Adrenal gland (tissue), 12 donors: ENCODE measurements around the gene DNAAF1. TPM values are rescaled to one million over a fixed set of nuclear protein-coding genes. Genes with fewer than 3 reads are reported as not detected.

Experiments used
- DNase-seq, 7 donors: peaks; one replicate each; pipeline ENCODE4 v3.0.0-alpha.2; 2019 to 2020
- H3K27ac ChIP-seq, 5 donors: fragments of 200-600 bp; sonication (generic) in 4 of 5; 1 replicate in 3 of 5; 2 replicates in 2 of 5; pipeline versions ENCODE4 v1.5.1 to v1.8.0; 2016 to 2020; ENCODE audit warnings: mild to moderate bottlenecking in 1 of 5
- H3K27me3 ChIP-seq: fragments of 200-600 bp; 2 replicates; pipeline ENCODE4 v1.8.0; 2021
- H3K36me3 ChIP-seq, 2 donors: fragments of 200-600 bp; replicated peaks in 1 of 2; 1 replicate in 1 of 2; 2 replicates in 1 of 2; pipeline versions ENCODE4 v1.5.1 to v1.8.0; 2018 to 2022
- H3K4me1 ChIP-seq, 2 donors: fragments of 200-600 bp; replicated peaks in 1 of 2; 1 replicate in 1 of 2; 2 replicates in 1 of 2; pipeline versions ENCODE4 v1.5.1 to v1.8.0; 2018 to 2021
- H3K4me3 ChIP-seq, 4 donors: fragments of 200-600 bp; sonication (generic) in 3 of 4; one replicate each; pipeline ENCODE4 v1.5.1; 2016 to 2018
- H3K9me3 ChIP-seq, 3 donors: fragments of 200-600 bp; sonication (generic) in 1 of 3; replicated peaks in 1 of 3; 1 replicate in 2 of 3; 2 replicates in 1 of 3; pipeline versions ENCODE4 v1.5.1 to v1.8.0; 2016 to 2021
- CTCF ChIP-seq, 6 experiments: fragments of 450-650 bp in 4 of 6; fragments of 200-600 bp in 2 of 6; sonication (generic) in 1 of 6; IDR thresholded peaks; 1 replicate in 5 of 6; 2 replicates in 1 of 6; pipeline versions ENCODE4 v1.5.1 to v1.8.0; 2016 to 2021; ENCODE audit warnings: antibody characterized with exemption in 6 of 6, mild to moderate bottlenecking in 2 of 6, moderate library complexity in 1 of 6
- POLR2A ChIP-seq, 2 donors: fragments of 450-650 bp; IDR thresholded peaks; one replicate each; pipeline ENCODE4 v1.6.1; 2017; ENCODE audit warnings: antibody characterized with exemption in 2 of 2, mild to moderate bottlenecking in 2 of 2, moderate library complexity in 1 of 2
- WGBS, 4 donors: extraction: QIAGEN DNeasy Blood & Tissue Kit in 2 of 4; methylation state at CpG; one replicate each; pipeline versions ENCODE4 v1.1.5 to v1.1.7; 2013 to 2017; 5-methylcytosine and 5-hydroxymethylcytosine counted together
- intact Hi-C, 2 donors: fragments of 100-400 bp; cut with DNase I; formaldehyde crosslinking; loops; one replicate each; pipeline versions ENCODE4 v1.14.1 to v1.15.0; 2022 to 2023
- polyA plus RNA-seq, 3 donors: library from polyadenylated mRNA; stranded (reverse); fragments of 200-250 nt in 2 of 3; fragments of 350-450 nt in 1 of 3; fragmentation: Illumina TruSeq in 1 of 3; extraction: RNeasy Lipid Tissue Mini Kit (QIAGEN cat#74804) in 1 of 3; gene quantifications; one replicate each; pipeline ENCODE4 v1.2.3, GENCODE V29; 2013 to 2014
- total RNA-seq, 9 donors: library from RNA; depleted of rRNA in 4 of 9; stranded (reverse); fragments of >200 nt in 4 of 9; fragments of 120-200 nt in 1 of 9; fragmentation: NEBNext Ultra II Directional in 1 of 9; extraction: Animal tissue kit (Norgen Biotek cat#: 25700) in 1 of 9; gene quantifications; one replicate each; pipeline versions ENCODE4 v1.1.0 to v1.2.4, GENCODE V29; 2013 to 2023
- donor health status: healthy with polysubstance abuse.
- donor health status: Bipolar disorder and iron deficiency.
- donor health status: DM: yes; HTN: yes; CAD: no.
- donor health status: DM: no; HTN: no; CAD: no.
- donor health status: DM: no; HTN: no; CAD: no.
- donor health status: DM: yes; HTN: yes; CAD: no.

Gene DNAAF1
- total and polyA plus RNA-seq, 12 donors = 0.67 to 17.9 (median 2.4) TPM

- no peaks in the 10 kb centered on the region for H3K27me3 ChIP-seq
- no peaks in the 10 kb centered on the region for H3K9me3 ChIP-seq
- H3K4me1 ChIP-seq = peaks cover 8 to 9% of the 10 kb centered on the region in 2 donors
- no peak overlapping the region for H3K27ac ChIP-seq
- DNase-seq = no peak
- TF ChIP-seq CTCF (IDR thresholded peaks at IDR 0.05) (no peak), POLR2A (IDR thresholded peaks at IDR 0.05) (no peak)
- H3K4me3 ChIP-seq = no peak overlapping the region
- 76 to 87% (median 83%) methylated on average over 3 to 4 of the region's 4 CpGs for WGBS, 4 donors
- no peaks in the 10 kb centered on the region for H3K36me3 ChIP-seq
- intact Hi-C loops = no loop called here
These were observed 78.3 kb downstream of the DNAAF1 start for GRCh38 chr16:84223456-84223855.

- Histone ChIP-seq H3K27ac (no peak overlapping the region), H3K9me3 (no peaks in the 10 kb centered on the region), H3K36me3 (no peaks in the 10 kb centered on the region), H3K27me3 (no peaks in the 10 kb centered on the region), H3K4me1 (peaks cover 12 to 13% of the 10 kb centered on the region in 2 donors), H3K4me3 (no peak overlapping the region)
- DNase-seq = no peak
- intact Hi-C loops = no loop called here
- TF ChIP-seq POLR2A (IDR thresholded peaks at IDR 0.05) (no peak), CTCF (IDR thresholded peaks at IDR 0.05) (no peak)
- WGBS, 4 donors = 87 to 94% (median 89%) methylated on average over 3 of the region's 3 CpGs
These were observed 79.4 kb downstream of the DNAAF1 start for GRCh38 chr16:84224554-84224953.

- H3K4me3 ChIP-seq = no peak overlapping the region
- H3K27ac ChIP-seq = no peak overlapping the region
- H3K9me3 ChIP-seq = no peaks in the 10 kb centered on the region
- no peak for DNase-seq
- no peaks in the 10 kb centered on the region for H3K36me3 ChIP-seq
- peaks cover 12 to 13% of the 10 kb centered on the region in 2 donors for H3K4me1 ChIP-seq
- H3K27me3 ChIP-seq = no peaks in the 10 kb centered on the region
- intact Hi-C loops = no loop called here
- WGBS, 4 donors = 69 to 85% (median 79%) methylated on average over 2 to 3 of the region's 3 CpGs
- no peak for TF ChIP-seq CTCF (IDR thresholded peaks at IDR 0.05)
- no peak for TF ChIP-seq POLR2A (IDR thresholded peaks at IDR 0.05)
These were observed 80.0 kb downstream of the DNAAF1 start for GRCh38 chr16:84225126-84225525.

GRCh38 chr16:84225571-84225970 is 80.5 kb downstream of the DNAAF1 start:
- no peak for DNase-seq
- Histone ChIP-seq H3K9me3 (no peaks in the 10 kb centered on the region), H3K27ac (no peak overlapping the region), H3K4me1 (peaks cover 12 to 13% of the 10 kb centered on the region in 2 donors), H3K4me3 (no peak overlapping the region), H3K36me3 (no peaks in the 10 kb centered on the region), H3K27me3 (no peaks in the 10 kb centered on the region)
- intact Hi-C loops = no loop called here
- no peak for TF ChIP-seq CTCF (IDR thresholded peaks at IDR 0.05)
- TF ChIP-seq POLR2A (IDR thresholded peaks at IDR 0.05) = no peak
- WGBS, 4 donors = 77 to 98% (median 86%) methylated on average over 4 to 7 of the region's 7 CpGs
